ENCODE results near the gene PTOV1. TPM values are rescaled to one million over a fixed set of nuclear protein-coding genes. Genes with fewer than 3 reads are reported as not detected.

PTOV1 gene
- total and polyA plus RNA-seq, 2 of the 13 experiments (the other 11 are each of a cell fraction or from before 2014, with no cell fraction given), result 63.5 to 68.5 TPM

- TF ChIP-seq ZZZ3 (CRISPR knock-in tag; IDR thresholded peaks at IDR 0.05; ENCODE audit: borderline replicate concordance), result no peak
- TF ChIP-seq DNMT3B (CRISPR knock-in tag; conservative IDR thresholded peaks at IDR 0.05), result no peak
Measured at GRCh38 chr19:49904136-49904535, 53.2 kb downstream of the PTOV1 start (continued).

GRCh38 chr19:49906879-49907564 lies 56.1 kb downstream of the PTOV1 start:
- FAIRE-seq, result no peak
- TF ChIP-seq ZNF441 (CRISPR knock-in tag; IDR thresholded peaks at IDR 0.05; ENCODE audit: borderline replicate concordance) (no peak), ZBTB7A (CRISPR knock-in tag; IDR thresholded peaks at IDR 0.05) (no peak), TAF1 (CRISPR knock-in tag; IDR thresholded peaks at IDR 0.05) (no peak), ZC3H13 (CRISPR knock-in tag; IDR thresholded peaks at IDR 0.05) (no peak), RBM22 (optimal IDR thresholded peaks at IDR 0.05; ENCODE audit: low read length) (peak; percentile 59), SRY (CRISPR knock-in tag; IDR thresholded peaks at IDR 0.05) (no peak), ATF7 (IDR thresholded peaks at IDR 0.05) (no peak), ATF7 (CRISPR knock-in tag; IDR thresholded peaks at IDR 0.05) (no peak), ZBED4 (CRISPR knock-in tag; IDR thresholded peaks at IDR 0.05; ENCODE audit: borderline replicate concordance) (no peak), MIER3 (CRISPR knock-in tag; IDR thresholded peaks at IDR 0.05; ENCODE audit: borderline replicate concordance) (no peak), STAT5B (CRISPR knock-in tag; IDR thresholded peaks at IDR 0.05) (no peak), NFKB2 (CRISPR knock-in tag; IDR thresholded peaks at IDR 0.05; ENCODE audit: borderline replicate concordance) (no peak), AGO2 (optimal IDR thresholded peaks at IDR 0.05; ENCODE audit: low read depth, low read length) (peak; percentile 78), ZFP1 (CRISPR knock-in tag; IDR thresholded peaks at IDR 0.05) (no peak), ZNF510 (CRISPR knock-in tag; IDR thresholded peaks at IDR 0.05; ENCODE audit: low read depth) (no peak), LCORL (IDR thresholded peaks at IDR 0.05) (no peak), LCORL (CRISPR knock-in tag; IDR thresholded peaks at IDR 0.05) (no peak), KLF16 (CRISPR knock-in tag; IDR thresholded peaks at IDR 0.05) (no peak), MTA3 (CRISPR knock-in tag; IDR thresholded peaks at IDR 0.05) (no peak)
- WGBS (ENCODE audit: low lambda C conversion rate), result 99% methylated on average over 9 of the region's 16 CpGs
- H3K4me1 ChIP-seq (ENCODE audit: insufficient read depth, low read length), result peaks cover 7% of the 10 kb centered on the region
- in situ Hi-C loops (cut with HindIII; ENCODE audit: extremely low pct_ligation_motif_present, low pct_unique_long_range_greater_than_20kb) (no loop called here), intact Hi-C loops (cut with micrococcal nuclease; ENCODE audit: unreplicated experiment) (no loop called here)
- H4K20me1 ChIP-seq (ENCODE audit: insufficient read depth, low read length), result no peaks in the 10 kb centered on the region
- H3K9ac ChIP-seq (ENCODE audit: insufficient read depth, low read depth, low read length), result no peak overlapping the region
- no peak for DNase-seq (ENCODE audit: low spot score)
- no peaks in the 10 kb centered on the region for H3K79me2 ChIP-seq (ENCODE audit: insufficient read depth, low read length)
- H3K36me3 ChIP-seq (replicated peaks in 1 of 2; ENCODE audit: control insufficient read depth in 1 of 2, insufficient read depth in 2 of 2, low read length in 2 of 2), result peaks cover 15 to 26% of the 10 kb centered on the region in 2 experiments; a peak in 4 of 5 replicates
- no peaks in the 10 kb centered on the region for H3K9me3 ChIP-seq (ENCODE audit: low read length)
- no peak overlapping the region for H3K4me3 ChIP-seq (replicated peaks in 1 of 3; ENCODE audit: insufficient read depth in 1 of 3, low read depth in 2 of 3, low read length in 3 of 3)
- BruUV-seq (replicated peaks), result TSS peak; percentile 61
- no peak for ATAC-seq
- no peaks in the 10 kb centered on the region for H3K27me3 ChIP-seq (ENCODE audit: control insufficient read depth in 1 of 2, insufficient read depth in 2 of 2, low read length in 2 of 2)
- H3K4me2 ChIP-seq (ENCODE audit: low read depth, low read length), result no peak overlapping the region
- H3K27ac ChIP-seq (ENCODE audit: extremely low read length, insufficient read depth, low read length), result no peak overlapping the region
- ChIA-PET CTCF (ENCODE audit: low intra/inter-chr PET ratio, low total read pairs) (no interaction called here), POLR2A (no interaction called here)
- H2AFZ ChIP-seq (ENCODE audit: low read length), result no peak overlapping the region

All from HepG2 (cell line).